Trophoblast cell (in vitro differentiated cells and primary cell): ENCODE data around the gene ZNF277.

Experiments used
- DNase-seq, 2 donors: peaks; one replicate each; pipeline ENCODE4 v3.0.0-alpha.2; 2016
- H2AFZ ChIP-seq: 2 replicates; pipeline ENCODE4 v1.6.1; 2013; ENCODE audit warnings: low read length, moderate library complexity, mild to moderate bottlenecking; ENCODE audit not compliant: insufficient read depth, poor library complexity
- H2AK5ac ChIP-seq: 2 replicates; pipeline ENCODE4 v1.6.1; 2013; ENCODE audit warnings: mild to moderate bottlenecking, low read length
- H2BK120ac ChIP-seq: 2 replicates; pipeline ENCODE4 v1.6.1; 2013; ENCODE audit warnings: low read length, mild to moderate bottlenecking, moderate library complexity; ENCODE audit not compliant: insufficient read depth, poor library complexity
- H2BK12ac ChIP-seq: 2 replicates; pipeline ENCODE4 v1.6.1; 2013; ENCODE audit warnings: mild to moderate bottlenecking, low read length, moderate library complexity
- H2BK5ac ChIP-seq: 2 replicates; pipeline ENCODE4 v1.6.1; 2013; ENCODE audit warnings: low read length, low read depth, moderate library complexity, mild to moderate bottlenecking; ENCODE audit not compliant: poor library complexity
- H3K14ac ChIP-seq: 2 replicates; pipeline ENCODE4 v1.6.1; 2013; ENCODE audit warnings: mild to moderate bottlenecking, low read length
- H3K18ac ChIP-seq: 2 replicates; pipeline ENCODE4 v1.6.1; 2013; ENCODE audit warnings: mild to moderate bottlenecking, low read length
- H3K23ac ChIP-seq: 2 replicates; pipeline ENCODE4 v1.6.1; 2013; ENCODE audit warnings: low read length
- H3K27ac ChIP-seq: 2 replicates; pipeline ENCODE4 v1.5.1; 2013; ENCODE audit warnings: low read depth, mild to moderate bottlenecking, inconsistent platforms, low read length, moderate library complexity
- H3K27me3 ChIP-seq: 2 replicates; pipeline ENCODE4 v1.6.1; 2013; ENCODE audit warnings: inconsistent platforms, mild to moderate bottlenecking, low read length, moderate library complexity; ENCODE audit not compliant: insufficient read depth
- H3K36me3 ChIP-seq, 2 experiments: 1 replicate in 1 of 2; 2 replicates in 1 of 2; pipeline ENCODE4 v1.6.1; 2013; ENCODE audit warnings: low read length in 2 of 2, mild to moderate bottlenecking in 2 of 2, moderate library complexity in 1 of 2; ENCODE audit not compliant: insufficient read depth in 2 of 2, control insufficient read depth in 1 of 2
- H3K4ac ChIP-seq: 2 replicates; pipeline ENCODE4 v1.6.1; 2013; ENCODE audit warnings: low read depth, mild to moderate bottlenecking, low read length, moderate library complexity
- H3K4me1 ChIP-seq, 2 experiments: 1 replicate in 1 of 2; 2 replicates in 1 of 2; pipeline ENCODE4 v1.6.1; 2013; ENCODE audit warnings: low read length in 2 of 2, mild to moderate bottlenecking in 2 of 2, moderate library complexity in 1 of 2; ENCODE audit not compliant: insufficient read depth in 2 of 2, control insufficient read depth in 1 of 2
- H3K4me2 ChIP-seq: 2 replicates; pipeline ENCODE4 v1.6.1; 2013; ENCODE audit warnings: inconsistent platforms, mild to moderate bottlenecking, low read length, moderate library complexity
- H3K4me3 ChIP-seq: 2 replicates; pipeline ENCODE4 v1.5.1; 2013; ENCODE audit warnings: mild to moderate bottlenecking, low read depth, low read length, inconsistent platforms
- H3K79me1 ChIP-seq: one replicate; pipeline ENCODE4 v1.6.1; 2013; ENCODE audit warnings: low read length
- H3K79me2 ChIP-seq: 2 replicates; pipeline ENCODE4 v1.6.1; 2013; ENCODE audit warnings: low read length, mild to moderate bottlenecking; ENCODE audit not compliant: control insufficient read depth, insufficient read depth, poor library complexity
- H3K9ac ChIP-seq: 2 replicates; pipeline ENCODE4 v1.6.1; 2013; ENCODE audit warnings: mild to moderate bottlenecking, low read length
- H3K9me3 ChIP-seq: 2 replicates; pipeline ENCODE4 v1.6.1; 2013; ENCODE audit warnings: low read depth, mild to moderate bottlenecking, control low read depth, inconsistent platforms, low read length; ENCODE audit not compliant: insufficient read depth
- H4K12ac ChIP-seq: 2 replicates; pipeline ENCODE4 v1.6.1; 2013; ENCODE audit warnings: low read depth, mild to moderate bottlenecking, low read length, moderate library complexity
- H4K8ac ChIP-seq: 2 replicates; pipeline ENCODE4 v1.6.1; 2013; ENCODE audit warnings: low read depth, mild to moderate bottlenecking, low read length, moderate library complexity
- H4K91ac ChIP-seq: one replicate; pipeline ENCODE4 v1.6.1; 2013; ENCODE audit warnings: low read depth, mild to moderate bottlenecking, low read length, moderate library complexity
- WGBS: extraction: QIAGEN DNeasy Blood & Tissue Kit; methylation state at CpG from one replicate; pipeline ENCODE4 v1.1.7; 2013; ENCODE audit warnings: missing lambda C conversion rate; ENCODE audit not compliant: insufficient read length, insufficient coverage; ENCODE audit errors: extremely low coverage; 5-methylcytosine and 5-hydroxymethylcytosine counted together

The ZNF277 gene

DNA sequence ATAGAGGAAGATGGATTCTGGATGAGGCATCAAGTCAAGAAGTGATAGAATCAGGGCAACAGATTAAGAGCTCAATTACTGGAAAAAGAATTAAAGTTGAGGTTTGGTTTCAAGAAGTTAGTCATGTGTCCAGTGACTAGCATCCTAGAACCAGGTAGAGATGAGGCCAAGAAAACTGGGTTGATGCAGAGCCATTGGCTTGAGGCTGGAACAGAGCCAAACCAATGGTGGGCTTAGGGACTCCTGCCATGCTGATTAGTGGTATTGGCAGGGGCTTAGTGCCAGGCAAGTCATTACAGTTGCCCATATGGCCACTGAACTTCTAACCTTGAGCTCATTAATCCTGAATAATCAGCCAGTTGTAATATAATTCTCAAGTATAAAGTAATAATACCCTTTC is 18.5 kb downstream of the ZNF277 start:
- Histone ChIP-seq H4K91ac (no peak overlapping the region), H3K9ac (no peak overlapping the region), H3K4me1 (no peaks in the 10 kb centered on the region), H2BK120ac (no peak overlapping the region), H2AK5ac (no peak overlapping the region), H4K12ac (no peak overlapping the region), H3K4ac (no peak overlapping the region), H3K36me3 (peaks cover 0 to 3% of the 10 kb centered on the region in 2 experiments), H3K4me2 (no peak overlapping the region), H2BK5ac (no peak overlapping the region), H3K27ac (no peak overlapping the region), H3K79me2 (peaks cover 3% of the 10 kb centered on the region), H3K9me3 (no peaks in the 10 kb centered on the region), H3K14ac (no peak overlapping the region), H4K8ac (no peak overlapping the region), H3K79me1 (no peaks in the 10 kb centered on the region), H2BK12ac (no peak overlapping the region), H3K27me3 (no peaks in the 10 kb centered on the region), H2AFZ (no peak overlapping the region), H3K18ac (no peak overlapping the region), H3K4me3 (no peak overlapping the region), H3K23ac (no peak overlapping the region)
- DNase-seq = no peak

- DNase-seq = no peak
- H3K4ac ChIP-seq = no peak overlapping the region
Observed at GRCh38 chr7:112226701-112227276, 20.3 kb downstream of the ZNF277 start.

DNA sequence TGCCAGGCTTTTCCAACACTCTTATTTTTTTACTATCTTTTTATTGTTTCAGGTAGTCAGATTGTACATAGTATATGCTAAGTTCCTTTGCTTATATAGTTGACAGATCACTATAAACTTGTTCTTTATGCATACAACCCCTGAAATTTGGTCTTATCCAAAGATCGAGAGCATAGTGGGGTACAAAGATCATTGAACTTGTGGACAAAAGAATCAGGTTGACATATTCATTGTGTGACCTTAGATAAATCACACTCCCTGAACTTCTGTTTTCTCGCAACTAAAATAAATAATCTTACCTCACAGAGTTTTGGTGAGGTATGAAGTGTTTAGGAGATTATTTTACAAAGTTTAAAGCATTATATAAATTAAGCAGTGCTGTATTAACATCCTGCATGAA is 22.1 kb downstream of the ZNF277 start:
- Histone ChIP-seq H3K4me2 (no peak overlapping the region), H3K14ac (no peak overlapping the region), H3K36me3 (no peaks in the 10 kb centered on the region), H3K9ac (no peak overlapping the region), H4K91ac (no peak overlapping the region), H2AFZ (no peak overlapping the region), H3K4me1 (no peaks in the 10 kb centered on the region), H3K23ac (no peak overlapping the region), H3K4ac (no peak overlapping the region), H3K79me2 (no peaks in the 10 kb centered on the region), H2AK5ac (no peak overlapping the region), H2BK12ac (no peak overlapping the region), H2BK5ac (no peak overlapping the region), H4K8ac (no peak overlapping the region), H2BK120ac (no peak overlapping the region), H3K27me3 (no peaks in the 10 kb centered on the region), H4K12ac (no peak overlapping the region), H3K79me1 (no peaks in the 10 kb centered on the region), H3K27ac (no peak overlapping the region), H3K9me3 (no peaks in the 10 kb centered on the region), H3K4me3 (no peak overlapping the region), H3K18ac (no peak overlapping the region)
- DNase-seq = no peak
- no CpG with 5 or more reads among the region's 2 CpGs for WGBS

More at GRCh38 chr7:112226701-112227276, 20.3 kb downstream of the ZNF277 start:
- Histone ChIP-seq H2BK5ac (no peak overlapping the region), H3K36me3 (peaks cover 0 to 3% of the 10 kb centered on the region in 2 experiments), H4K12ac (no peak overlapping the region), H3K79me1 (no peaks in the 10 kb centered on the region), H4K91ac (no peak overlapping the region), H2BK120ac (no peak overlapping the region), H3K4me2 (no peak overlapping the region), H4K8ac (no peak overlapping the region), H3K4me1 (no peaks in the 10 kb centered on the region), H3K9ac (no peak overlapping the region), H3K9me3 (no peaks in the 10 kb centered on the region), H3K27ac (no peak overlapping the region), H2BK12ac (no peak overlapping the region), H3K79me2 (peaks cover 3% of the 10 kb centered on the region), H2AFZ (no peak overlapping the region), H3K14ac (no peak overlapping the region), H3K18ac (no peak overlapping the region), H3K23ac (no peak overlapping the region), H2AK5ac (no peak overlapping the region), H3K27me3 (no peaks in the 10 kb centered on the region), H3K4me3 (no peak overlapping the region)
- WGBS = no CpG with 5 or more reads among the region's 4 CpGs

DNA sequence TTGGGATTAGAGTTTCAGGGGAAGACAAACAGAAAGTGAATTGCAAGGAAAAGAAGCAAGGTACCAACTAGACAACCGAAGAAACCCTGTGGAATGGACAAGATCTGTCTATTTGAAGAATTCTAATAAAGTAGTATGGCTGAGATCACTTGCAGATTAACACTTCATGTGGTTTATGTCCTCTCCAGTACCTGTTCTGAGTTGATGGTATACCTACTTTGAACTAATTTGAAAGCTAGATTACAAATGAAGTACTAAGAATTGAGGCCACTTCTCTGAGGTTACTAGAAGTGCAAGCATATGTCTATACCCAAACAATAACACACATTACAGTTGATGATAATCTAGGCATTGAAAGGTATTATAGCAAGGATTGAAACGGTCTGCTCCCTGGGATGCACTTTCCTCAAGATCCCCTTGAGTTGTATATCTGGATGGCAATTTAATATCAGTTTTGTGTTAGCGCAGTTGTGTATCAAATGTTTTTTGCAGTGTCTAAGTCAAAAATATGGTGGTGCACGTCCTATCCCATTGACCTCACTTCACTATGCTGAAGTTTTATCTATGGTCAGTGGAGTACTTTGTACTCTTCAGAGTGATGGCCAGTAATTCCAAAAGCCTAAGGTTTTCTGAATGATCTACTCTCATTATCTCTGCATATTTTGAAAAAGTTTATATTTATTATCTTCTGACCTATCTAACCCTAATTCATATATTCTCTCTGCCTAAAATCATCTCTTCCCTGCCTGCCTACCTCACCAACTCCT is 25.9 kb downstream of the ZNF277 start:
- Histone ChIP-seq H3K9me3 (no peaks in the 10 kb centered on the region), H3K14ac (no peak overlapping the region), H3K79me1 (no peaks in the 10 kb centered on the region), H3K18ac (no peak overlapping the region), H4K12ac (no peak overlapping the region), H2BK5ac (no peak overlapping the region), H3K36me3 (no peaks in the 10 kb centered on the region), H4K91ac (no peak overlapping the region), H3K27me3 (no peaks in the 10 kb centered on the region), H2AK5ac (no peak overlapping the region), H4K8ac (no peak overlapping the region), H2BK12ac (no peak overlapping the region), H2AFZ (no peak overlapping the region), H3K4me3 (no peak overlapping the region), H3K9ac (no peak overlapping the region), H3K23ac (no peak overlapping the region), H3K4me1 (no peaks in the 10 kb centered on the region), H3K4ac (no peak overlapping the region), H3K27ac (no peak overlapping the region), H3K4me2 (no peak overlapping the region), H2BK120ac (no peak overlapping the region), H3K79me2 (no peaks in the 10 kb centered on the region)
- no CpG with 5 or more reads among the region's 4 CpGs for WGBS
- no peak for DNase-seq
